Suprapubic skin (tissue), 4 donors: Measurements from ENCODE around the gene ZNF577. TPM values are rescaled to one million over a fixed set of nuclear protein-coding genes. Genes with fewer than 3 reads are reported as not detected.

Source experiments
- DNase-seq, 2 donors: peaks; one replicate each; pipeline ENCODE4 v3.0.0-alpha.2; 2019; ENCODE audit warnings: low spot score in 2 of 2
- H3K27ac ChIP-seq: fragments of 200-600 bp; sonication (generic); one replicate; pipeline ENCODE4 v1.5.1; 2019
- H3K27me3 ChIP-seq: fragments of 200-600 bp; sonication (generic); one replicate; pipeline ENCODE4 v1.5.1; 2019
- H3K36me3 ChIP-seq: fragments of 200-600 bp; sonication (generic); one replicate; pipeline ENCODE4 v1.5.1; 2019
- H3K4me1 ChIP-seq: fragments of 200-600 bp; sonication (generic); one replicate; pipeline ENCODE4 v1.5.1; 2019
- H3K4me3 ChIP-seq: fragments of 200-600 bp; sonication (generic); one replicate; pipeline ENCODE4 v1.5.1; 2019; ENCODE audit warnings: mild to moderate bottlenecking
- H3K9me3 ChIP-seq: fragments of 200-600 bp; sonication (generic); one replicate; pipeline ENCODE4 v1.5.1; 2019
- EP300 ChIP-seq: sonication (generic); formaldehyde crosslinking; IDR thresholded peaks from one replicate; pipeline ENCODE4 v1.6.1; 2017; ENCODE audit warnings: antibody characterized with exemption
- POLR2A ChIP-seq, 2 donors: fragments of 450-650 bp; IDR thresholded peaks; one replicate each; pipeline ENCODE4 v1.6.1; 2017; ENCODE audit warnings: antibody characterized with exemption in 2 of 2, mild to moderate bottlenecking in 2 of 2, moderate library complexity in 2 of 2
- POLR2AphosphoS5 ChIP-seq, 3 donors: sonication (generic); formaldehyde crosslinking; IDR thresholded peaks; one replicate each; pipeline ENCODE4 v1.6.1; 2017; ENCODE audit warnings: antibody characterized with exemption in 3 of 3
- WGBS: methylation state at CpG from one replicate; pipeline ENCODE4 v1.1.5; 2018; 5-methylcytosine and 5-hydroxymethylcytosine counted together
- total RNA-seq, 4 donors: library from RNA; depleted of rRNA; stranded (reverse); fragments of >200 nt; gene quantifications; one replicate each; pipeline ENCODE4 v1.1.0, GENCODE V29; 2016
- TF ChIP-seq, protein P1 (sequence below), 2 donors: fragments of 200-600 bp in 1 of 2; fragments of 450-650 bp in 1 of 2; sonication (generic) in 1 of 2; IDR thresholded peaks; one replicate each; pipeline ENCODE4 v1.5.1; 2016 to 2019; ENCODE audit warnings: antibody characterized with exemption in 2 of 2, mild to moderate bottlenecking in 1 of 2, moderate library complexity in 1 of 2

ZNF577 gene
- total RNA-seq, 4 donors from 2014 or later: 8.5 to 47.5 (median 17.9) TPM

DNA sequence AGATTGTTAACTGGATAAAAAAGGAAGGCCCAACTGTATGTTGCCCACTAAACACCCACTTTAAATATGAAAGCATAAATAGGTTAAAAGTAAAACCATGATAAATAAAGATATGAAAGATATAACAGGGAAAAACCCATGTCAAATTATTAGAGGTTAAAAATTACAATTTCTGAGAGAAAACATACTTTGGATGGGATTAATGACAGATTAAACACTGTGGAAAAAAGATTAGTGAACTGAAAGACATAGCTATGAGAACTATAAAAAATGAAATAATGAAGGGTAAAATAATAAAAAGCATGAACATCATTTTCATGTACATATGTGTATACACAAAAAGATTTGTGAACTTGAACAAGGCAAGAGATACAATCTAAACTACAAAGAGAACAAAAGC is 2.2 kb upstream of the ZNF577 start:
- DNase-seq: no peak
- Histone ChIP-seq H3K9me3 (peaks cover 44% of the 10 kb centered on the region), H3K36me3 (peaks cover 57% of the 10 kb centered on the region), H3K27me3 (no peaks in the 10 kb centered on the region), H3K4me3 (no peak overlapping the region), H3K27ac (no peak overlapping the region), H3K4me1 (peaks cover 15% of the 10 kb centered on the region)
- TF ChIP-seq EP300: no peak
- no peak for TF ChIP-seq POLR2AphosphoS5 (IDR thresholded peaks at IDR 0.05)

DNA sequence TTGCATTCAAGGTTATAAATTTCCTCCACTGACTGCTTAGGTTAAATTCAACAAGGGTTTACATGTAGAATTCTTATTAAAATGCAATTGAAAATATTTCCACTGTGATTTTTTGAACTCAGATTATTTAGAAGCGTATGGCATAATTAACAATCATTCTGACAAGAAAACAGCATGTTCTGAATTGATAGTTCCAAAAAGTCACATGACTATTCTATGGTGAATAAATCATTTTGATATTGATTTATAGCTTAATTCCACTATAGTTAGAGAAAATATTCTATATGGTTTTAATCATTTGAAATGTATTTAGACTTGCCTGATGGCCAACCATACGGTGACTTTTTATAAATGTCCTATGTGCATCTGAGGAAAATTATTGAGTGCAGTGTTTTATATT is 3.0 kb downstream of the ZNF577 start:
- H3K27me3 ChIP-seq: no peaks in the 10 kb centered on the region
- H3K36me3 ChIP-seq: peaks cover 17% of the 10 kb centered on the region
- 88% methylated on average over 2 of the region's 2 CpGs for WGBS
- peaks cover 9% of the 10 kb centered on the region for H3K9me3 ChIP-seq
- H3K27ac ChIP-seq: no peak overlapping the region
- no peak overlapping the region for H3K4me3 ChIP-seq
- DNase-seq: no peak
- peaks cover 15% of the 10 kb centered on the region for H3K4me1 ChIP-seq
- TF ChIP-seq POLR2A (IDR thresholded peaks at IDR 0.05) (no peak), POLR2AphosphoS5 (IDR thresholded peaks at IDR 0.05) (no peak), EP300 (no peak)
- TF ChIP-seq, protein P1, sequence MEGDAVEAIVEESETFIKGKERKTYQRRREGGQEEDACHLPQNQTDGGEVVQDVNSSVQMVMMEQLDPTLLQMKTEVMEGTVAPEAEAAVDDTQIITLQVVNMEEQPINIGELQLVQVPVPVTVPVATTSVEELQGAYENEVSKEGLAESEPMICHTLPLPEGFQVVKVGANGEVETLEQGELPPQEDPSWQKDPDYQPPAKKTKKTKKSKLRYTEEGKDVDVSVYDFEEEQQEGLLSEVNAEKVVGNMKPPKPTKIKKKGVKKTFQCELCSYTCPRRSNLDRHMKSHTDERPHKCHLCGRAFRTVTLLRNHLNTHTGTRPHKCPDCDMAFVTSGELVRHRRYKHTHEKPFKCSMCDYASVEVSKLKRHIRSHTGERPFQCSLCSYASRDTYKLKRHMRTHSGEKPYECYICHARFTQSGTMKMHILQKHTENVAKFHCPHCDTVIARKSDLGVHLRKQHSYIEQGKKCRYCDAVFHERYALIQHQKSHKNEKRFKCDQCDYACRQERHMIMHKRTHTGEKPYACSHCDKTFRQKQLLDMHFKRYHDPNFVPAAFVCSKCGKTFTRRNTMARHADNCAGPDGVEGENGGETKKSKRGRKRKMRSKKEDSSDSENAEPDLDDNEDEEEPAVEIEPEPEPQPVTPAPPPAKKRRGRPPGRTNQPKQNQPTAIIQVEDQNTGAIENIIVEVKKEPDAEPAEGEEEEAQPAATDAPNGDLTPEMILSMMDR (IDR thresholded peaks at IDR 0.05): no peak

DNA sequence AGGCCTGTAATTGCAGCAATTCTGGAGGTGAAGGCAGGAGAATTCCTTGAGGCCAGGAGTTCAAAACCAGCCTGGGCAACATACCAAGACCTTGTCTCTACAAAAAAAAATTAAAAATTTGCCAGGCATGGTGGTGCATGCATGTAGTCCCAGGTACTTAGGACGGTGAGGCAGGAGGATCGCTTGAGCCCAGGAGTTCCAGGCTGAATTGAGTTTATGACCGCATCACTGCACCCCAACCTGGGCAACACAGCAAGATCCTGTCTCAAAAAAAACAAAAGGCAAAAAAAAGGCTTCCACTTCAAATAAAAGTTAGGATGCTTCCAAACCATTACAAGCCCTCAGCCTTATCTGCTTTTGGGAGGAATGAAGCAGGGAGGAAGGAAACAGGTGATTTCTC is 5.2 kb downstream of the ZNF577 start:
- H3K9me3 ChIP-seq: peaks cover 2% of the 10 kb centered on the region

DNA sequence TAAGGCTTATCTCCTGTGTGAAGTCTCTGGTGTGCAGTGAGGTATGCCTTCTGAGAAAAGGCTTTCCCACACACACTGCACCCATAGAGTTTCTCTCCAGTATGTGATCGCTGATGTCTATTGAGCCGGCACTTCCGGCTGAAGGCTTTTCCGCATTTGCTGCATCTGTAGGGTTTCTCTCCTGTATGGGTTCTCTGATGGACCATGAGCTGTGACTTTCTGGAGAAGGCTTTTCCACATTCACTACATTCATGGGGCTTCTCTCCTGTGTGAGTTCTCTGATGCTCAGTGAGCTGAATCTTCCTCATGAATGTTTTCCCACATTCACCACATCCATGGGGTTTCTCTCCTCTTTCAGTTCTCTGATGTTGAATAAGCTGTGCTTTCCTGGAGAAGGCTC is 14.7 kb downstream of the ZNF577 start:
- no peak for TF ChIP-seq POLR2AphosphoS5 (IDR thresholded peaks at IDR 0.05)
- TF ChIP-seq, protein P1 (IDR thresholded peaks at IDR 0.05): no peak
- no peak for TF ChIP-seq EP300
- no peak for TF ChIP-seq POLR2A (IDR thresholded peaks at IDR 0.05)
- H3K27ac ChIP-seq: no peak overlapping the region
- no peaks in the 10 kb centered on the region for H3K4me1 ChIP-seq
- no peak for DNase-seq
- peaks cover 60% of the 10 kb centered on the region for H3K36me3 ChIP-seq
- WGBS: 98% methylated on average over 4 of the region's 4 CpGs
- peaks cover 65% of the 10 kb centered on the region for H3K9me3 ChIP-seq
- no peaks in the 10 kb centered on the region for H3K27me3 ChIP-seq
- H3K4me3 ChIP-seq: no peak overlapping the region

More for the DNA sequence above, 5.2 kb downstream of the ZNF577 start:
- WGBS: 98% methylated on average over 3 of the region's 3 CpGs
- H3K4me3 ChIP-seq: no peak overlapping the region
- TF ChIP-seq POLR2A (IDR thresholded peaks at IDR 0.05): no peak
- TF ChIP-seq EP300: no peak
- TF ChIP-seq, protein P1 (IDR thresholded peaks at IDR 0.05): no peak
- TF ChIP-seq POLR2AphosphoS5 (IDR thresholded peaks at IDR 0.05): no peak
- H3K27ac ChIP-seq: no peak overlapping the region
- H3K27me3 ChIP-seq: no peaks in the 10 kb centered on the region
- no peak for DNase-seq
- H3K36me3 ChIP-seq: peaks cover 33% of the 10 kb centered on the region
- peaks cover 10% of the 10 kb centered on the region for H3K4me1 ChIP-seq

DNA sequence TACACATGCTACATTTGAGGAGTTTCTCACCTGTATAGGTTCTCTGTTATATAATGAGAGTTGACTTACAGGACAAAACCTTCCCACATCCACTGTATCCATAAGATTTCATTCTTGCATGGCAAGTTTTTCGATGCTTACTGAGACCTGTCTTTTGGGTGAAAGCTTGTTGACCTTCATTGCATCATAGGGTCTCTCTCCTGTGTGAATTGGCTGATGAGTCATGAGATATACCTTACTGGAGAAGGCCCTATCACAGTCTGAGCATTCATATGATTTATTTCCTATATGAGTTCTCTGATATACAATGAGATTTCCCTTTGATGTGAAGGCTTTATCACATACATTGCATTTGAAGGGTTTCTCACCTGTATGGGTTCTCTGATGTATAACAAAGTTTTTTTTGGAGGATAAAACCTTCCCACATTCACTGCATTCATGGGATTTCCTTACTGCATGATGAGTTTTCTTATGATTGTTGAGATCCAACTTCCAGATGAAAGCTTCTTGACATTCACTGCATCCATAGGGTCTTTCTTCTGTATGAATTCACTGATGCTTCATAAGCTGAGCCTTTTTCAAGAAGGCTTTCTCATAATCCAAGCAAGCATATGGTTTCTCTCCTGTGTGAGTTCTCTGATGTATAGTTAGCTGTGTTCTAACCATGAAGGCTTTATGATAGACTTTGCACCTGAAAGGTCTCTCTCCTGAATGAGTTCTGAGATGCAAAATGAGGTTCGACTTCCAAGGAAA is 25.7 kb downstream of the ZNF577 start:
- no peak overlapping the region for H3K27ac ChIP-seq
- H3K36me3 ChIP-seq: no peaks in the 10 kb centered on the region
- H3K27me3 ChIP-seq: no peaks in the 10 kb centered on the region
- DNase-seq: no peak
- H3K9me3 ChIP-seq: peaks cover 89% of the 10 kb centered on the region
- TF ChIP-seq POLR2A (IDR thresholded peaks at IDR 0.05) (no peak), POLR2AphosphoS5 (IDR thresholded peaks at IDR 0.05) (no peak), EP300 (no peak)
- TF ChIP-seq, protein P1 (IDR thresholded peaks at IDR 0.05): no peak
- H3K4me3 ChIP-seq: no peak overlapping the region
- WGBS: 98% methylated on average over 2 of the region's 2 CpGs
- no peaks in the 10 kb centered on the region for H3K4me1 ChIP-seq
